ENCODE data around the gene DCHS2. TPM values are rescaled to one million over a fixed set of nuclear protein-coding genes. Genes with fewer than 3 reads are reported as not detected.

The DCHS2 gene
- total RNA-seq, 4 donors from 2014 or later: 2.3 to 5.0 (median 3.2) TPM

DNA sequence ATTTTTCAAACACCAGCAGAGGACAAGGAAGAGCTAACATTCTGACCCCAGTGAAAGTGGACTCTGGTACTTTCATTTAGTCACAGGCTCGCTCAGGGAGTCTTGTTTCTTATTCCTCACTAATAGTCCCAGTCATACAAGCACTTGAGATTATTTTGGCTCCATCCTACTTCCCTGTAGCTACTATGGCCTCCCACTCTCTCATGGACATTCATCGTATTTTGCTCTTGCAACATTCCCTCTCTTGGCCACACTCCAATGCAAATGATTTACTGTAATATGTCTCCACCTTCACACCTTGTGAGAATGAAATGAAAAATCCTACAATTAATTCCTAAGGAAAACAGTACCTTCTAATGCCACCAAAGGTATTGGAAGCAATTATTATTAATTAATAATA lies 37.3 kb upstream of the DCHS2 start:
- H3K27ac ChIP-seq: no peak overlapping the region
- H3K36me3 ChIP-seq: no peaks in the 10 kb centered on the region
- no peaks in the 10 kb centered on the region for H3K9me3 ChIP-seq
- H3K4me3 ChIP-seq: no peak overlapping the region
- no peak for ATAC-seq
- H3K27me3 ChIP-seq: peaks cover 5% of the 10 kb centered on the region
- WGBS, 2 donors (ENCODE audit: low coverage in 1 of 2): 33 to 47% methylated on average over 2 of the region's 2 CpGs
- peaks cover 0 to 5% (median 0%) of the 10 kb centered on the region in 3 donors for H3K4me1 ChIP-seq
- TF ChIP-seq POLR2AphosphoS5 (IDR thresholded peaks at IDR 0.05) (no peak), EP300 (IDR thresholded peaks at IDR 0.05) (no peak), CTCF (IDR thresholded peaks at IDR 0.05) (no peak), POLR2A (IDR thresholded peaks at IDR 0.05) (no peak)

- WGBS, 2 donors (ENCODE audit: low coverage in 1 of 2): 69 to 80% methylated on average over 4 of the region's 4 CpGs
Measured at GRCh38 chr4:154527308-154527707, 35.7 kb upstream of the DCHS2 start.

DNA sequence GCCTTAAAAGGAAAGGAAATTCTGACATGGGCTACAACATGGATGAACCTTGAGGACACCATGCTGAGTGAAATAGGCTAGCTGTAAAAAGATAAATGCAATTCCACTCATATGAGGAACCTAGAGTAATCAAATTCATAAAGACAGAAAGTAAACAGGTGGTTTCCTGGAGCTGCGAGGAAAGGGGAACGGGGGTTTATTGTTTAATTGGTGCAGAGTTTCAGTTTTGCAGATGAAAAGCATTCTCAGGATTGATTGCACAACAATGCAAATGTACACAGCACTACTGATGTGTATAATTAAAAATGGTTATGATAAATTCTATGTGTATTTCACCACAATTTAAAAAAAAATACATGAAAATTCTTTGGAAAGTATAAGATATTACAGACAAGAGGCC lies 34.6 kb upstream of the DCHS2 start:
- H3K4me3 ChIP-seq: no peak overlapping the region
- no peak for ATAC-seq
- no peak overlapping the region for H3K27ac ChIP-seq
- H3K4me1 ChIP-seq: peaks cover 0 to 5% (median 0%) of the 10 kb centered on the region in 3 donors
- no peak for TF ChIP-seq EP300 (IDR thresholded peaks at IDR 0.05)
- TF ChIP-seq CTCF (IDR thresholded peaks at IDR 0.05): no peak
- no peaks in the 10 kb centered on the region for H3K9me3 ChIP-seq
- no peaks in the 10 kb centered on the region for H3K36me3 ChIP-seq
- peaks cover 7% of the 10 kb centered on the region for H3K27me3 ChIP-seq
- WGBS, 2 donors (ENCODE audit: low coverage in 1 of 2): 67 to 75% methylated on average over 2 of the region's 2 CpGs

More at GRCh38 chr4:154527308-154527707, 35.7 kb upstream of the DCHS2 start:
- H3K9me3 ChIP-seq: no peaks in the 10 kb centered on the region
- peaks cover 7% of the 10 kb centered on the region for H3K27me3 ChIP-seq
- H3K27ac ChIP-seq: no peak overlapping the region
- no peak for TF ChIP-seq CTCF (IDR thresholded peaks at IDR 0.05)
- TF ChIP-seq EP300 (IDR thresholded peaks at IDR 0.05): no peak
- TF ChIP-seq POLR2A (IDR thresholded peaks at IDR 0.05): no peak
- TF ChIP-seq POLR2AphosphoS5 (IDR thresholded peaks at IDR 0.05): no peak
- peaks cover 0 to 5% (median 0%) of the 10 kb centered on the region in 3 donors for H3K4me1 ChIP-seq
- no peaks in the 10 kb centered on the region for H3K36me3 ChIP-seq
- no peak for ATAC-seq
- H3K4me3 ChIP-seq: no peak overlapping the region

- H3K9me3 ChIP-seq: no peaks in the 10 kb centered on the region
- no peaks in the 10 kb centered on the region for H3K36me3 ChIP-seq
- ATAC-seq: no peak
- H3K27ac ChIP-seq: no peak overlapping the region
- TF ChIP-seq POLR2AphosphoS5 (IDR thresholded peaks at IDR 0.05): no peak
- no peak for TF ChIP-seq CTCF (IDR thresholded peaks at IDR 0.05)
- TF ChIP-seq EP300 (IDR thresholded peaks at IDR 0.05): no peak
- TF ChIP-seq POLR2A (IDR thresholded peaks at IDR 0.05): no peak
- peaks cover 7% of the 10 kb centered on the region for H3K27me3 ChIP-seq
- H3K4me1 ChIP-seq: no peaks in the 10 kb centered on the region
- no peak overlapping the region for H3K4me3 ChIP-seq
Measured at GRCh38 chr4:154521607-154522006, 30.0 kb upstream of the DCHS2 start.

DNA sequence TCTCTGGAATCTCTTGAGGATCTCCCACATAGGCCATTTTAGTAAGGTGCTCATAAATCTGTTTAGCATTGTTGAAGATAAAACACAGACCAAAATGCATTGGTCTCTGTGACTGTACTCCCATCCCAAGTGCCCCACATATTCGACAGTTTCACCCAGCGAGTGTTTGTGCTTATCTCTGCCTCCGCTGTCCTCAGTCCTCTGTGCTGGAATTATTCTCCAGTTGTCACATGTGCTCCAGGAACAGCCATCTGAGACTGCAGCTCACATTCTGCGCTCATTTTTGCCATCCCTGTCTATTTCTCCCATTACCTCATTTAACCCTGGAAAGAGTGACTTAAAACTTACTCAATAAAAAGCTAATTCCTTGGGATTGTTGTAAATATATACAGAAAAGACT lies 27.6 kb upstream of the DCHS2 start:
- Histone ChIP-seq H3K27ac (no peak overlapping the region), H3K36me3 (no peaks in the 10 kb centered on the region), H3K9me3 (no peaks in the 10 kb centered on the region), H3K4me3 (no peak overlapping the region), H3K27me3 (peaks cover 5% of the 10 kb centered on the region), H3K4me1 (no peaks in the 10 kb centered on the region)
- 82 to 100% methylated on average over 3 to 4 of the region's 4 CpGs for WGBS, 2 donors (ENCODE audit: low coverage in 1 of 2)
- TF ChIP-seq POLR2A (IDR thresholded peaks at IDR 0.05) (no peak), EP300 (IDR thresholded peaks at IDR 0.05) (no peak), CTCF (IDR thresholded peaks at IDR 0.05) (no peak), POLR2AphosphoS5 (IDR thresholded peaks at IDR 0.05) (no peak)
- ATAC-seq: no peak
